ENCODE data around the gene IL17RA.
A peak's percentile ranks its signal among the peaks of the same experiment; 100 is the strongest.

The IL17RA gene

DNA sequence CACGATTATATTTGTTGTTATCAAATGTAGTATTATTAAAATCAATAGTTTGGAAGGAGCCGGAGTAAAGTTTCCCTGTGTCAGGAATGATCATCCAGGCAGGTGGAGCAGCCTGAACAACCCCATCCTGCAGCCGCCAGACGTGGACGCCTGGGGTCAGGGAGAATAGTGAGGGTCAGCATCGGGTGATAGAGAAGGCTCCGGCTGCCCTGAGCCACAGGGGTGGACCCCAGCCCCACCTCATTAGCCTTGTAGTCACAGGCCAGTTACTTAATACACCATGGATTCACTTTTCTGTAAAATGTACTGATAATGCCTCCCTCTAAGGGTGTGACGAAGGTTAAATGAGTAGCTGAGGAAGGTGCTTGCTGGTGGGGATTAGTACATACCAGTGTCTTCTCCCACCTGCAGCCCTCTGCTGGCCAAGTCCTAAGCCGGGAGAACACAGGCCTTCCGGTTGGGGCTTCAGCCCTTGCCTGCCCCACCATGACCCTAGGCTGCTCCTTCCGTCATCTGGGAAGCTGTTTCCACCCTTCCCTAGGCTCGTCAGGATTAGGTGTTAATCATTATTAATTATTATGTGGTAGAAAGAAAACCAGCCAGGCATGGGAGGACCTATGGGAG, 21.5 kb downstream of the IL17RA start:
- no peak for DNase-seq

- peak; percentile 26 to 36 for DNase-seq
Observed at GRCh38 chr22:17106785-17107546, 22.2 kb downstream of the IL17RA start.

DNA sequence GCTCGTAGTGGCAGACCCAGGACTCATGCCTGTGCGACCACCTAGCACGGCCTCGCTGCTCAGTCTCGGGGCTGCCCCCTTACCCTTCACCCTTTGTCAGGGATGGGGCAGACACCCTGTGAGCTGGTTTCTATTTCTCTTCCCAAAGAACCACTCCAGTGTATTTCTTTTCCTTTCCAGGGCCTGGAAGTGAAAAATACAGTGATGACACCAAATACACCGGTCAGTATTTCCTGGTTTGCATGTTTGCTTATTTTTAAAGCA, 22.7 kb downstream of the IL17RA start:
- DNase-seq, result no peak

- DNase-seq, result no peak
Observed at GRCh38 chr22:17108256-17109112, 23.7 kb downstream of the IL17RA start.

DNA sequence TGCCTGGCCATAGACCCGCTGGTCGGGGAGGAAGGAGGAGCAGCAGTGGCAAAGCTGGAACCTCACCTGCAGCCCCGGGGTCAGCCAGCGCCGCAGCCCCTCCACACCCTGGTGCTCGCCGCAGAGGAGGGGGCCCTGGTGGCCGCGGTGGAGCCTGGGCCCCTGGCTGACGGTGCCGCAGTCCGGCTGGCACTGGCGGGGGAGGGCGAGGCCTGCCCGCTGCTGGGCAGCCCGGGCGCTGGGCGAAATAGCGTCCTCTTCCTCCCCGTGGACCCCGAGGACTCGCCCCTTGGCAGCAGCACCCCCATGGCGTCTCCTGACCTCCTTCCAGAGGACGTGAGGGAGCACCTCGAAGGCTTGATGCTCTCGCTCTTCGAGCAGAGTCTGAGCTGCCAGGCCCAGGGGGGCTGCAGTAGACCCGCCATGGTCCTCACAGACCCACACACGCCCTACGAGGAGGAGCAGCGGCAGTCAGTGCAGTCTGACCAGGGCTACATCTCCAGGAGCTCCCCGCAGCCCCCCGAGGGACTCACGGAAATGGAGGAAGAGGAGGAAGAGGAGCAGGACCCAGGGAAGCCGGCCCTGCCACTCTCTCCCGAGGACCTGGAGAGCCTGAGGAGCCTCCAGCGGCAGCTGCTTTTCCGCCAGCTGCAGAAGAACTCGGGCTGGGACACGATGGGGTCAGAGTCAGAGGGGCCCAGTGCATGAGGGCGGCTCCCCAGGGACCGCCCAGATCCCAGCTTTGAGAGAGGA, 24.5 kb downstream of the IL17RA start:
- DNase-seq, result no peak

DNA sequence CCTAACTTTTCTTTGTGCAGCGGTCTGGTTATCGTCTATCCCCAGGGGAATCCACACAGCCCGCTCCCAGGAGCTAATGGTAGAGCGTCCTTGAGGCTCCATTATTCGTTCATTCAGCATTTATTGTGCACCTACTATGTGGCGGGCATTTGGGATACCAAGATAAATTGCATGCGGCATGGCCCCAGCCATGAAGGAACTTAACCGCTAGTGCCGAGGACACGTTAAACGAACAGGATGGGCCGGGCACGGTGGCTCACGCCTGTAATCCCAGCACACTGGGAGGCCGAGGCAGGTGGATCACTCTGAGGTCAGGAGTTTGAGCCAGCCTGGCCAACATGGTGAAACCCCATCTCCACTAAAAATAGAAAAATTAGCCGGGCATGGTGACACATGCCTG, 25.2 kb downstream of the IL17RA start:
- no peak for DNase-seq

GRCh38 chr22:17110791-17111550, 26.2 kb downstream of the IL17RA start:
- DNase-seq, result no peak

GRCh38 chr22:17112491-17113042, 27.8 kb downstream of the IL17RA start:
- no peak for DNase-seq

DNA sequence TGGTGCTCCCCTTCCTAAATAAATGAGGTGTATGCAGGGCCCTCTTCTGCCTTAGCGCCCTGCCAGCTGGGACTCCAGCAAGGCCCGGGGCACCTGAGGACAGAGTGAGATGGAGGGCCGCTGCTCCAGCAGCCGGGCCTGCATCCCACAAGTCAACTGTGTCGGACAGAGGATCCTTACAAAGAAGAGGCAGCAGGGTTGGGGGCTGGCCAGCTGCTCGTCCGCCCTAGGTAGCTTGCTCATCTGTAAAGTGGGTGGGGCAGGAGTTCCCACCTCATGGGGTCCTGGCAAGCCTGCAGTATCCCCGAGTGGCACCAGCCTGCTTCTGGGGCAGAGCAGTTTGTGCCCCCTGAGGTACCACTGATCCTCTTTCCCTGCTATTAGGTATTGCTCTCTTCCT, 28.8 kb downstream of the IL17RA start:
- no peak for DNase-seq

DNA sequence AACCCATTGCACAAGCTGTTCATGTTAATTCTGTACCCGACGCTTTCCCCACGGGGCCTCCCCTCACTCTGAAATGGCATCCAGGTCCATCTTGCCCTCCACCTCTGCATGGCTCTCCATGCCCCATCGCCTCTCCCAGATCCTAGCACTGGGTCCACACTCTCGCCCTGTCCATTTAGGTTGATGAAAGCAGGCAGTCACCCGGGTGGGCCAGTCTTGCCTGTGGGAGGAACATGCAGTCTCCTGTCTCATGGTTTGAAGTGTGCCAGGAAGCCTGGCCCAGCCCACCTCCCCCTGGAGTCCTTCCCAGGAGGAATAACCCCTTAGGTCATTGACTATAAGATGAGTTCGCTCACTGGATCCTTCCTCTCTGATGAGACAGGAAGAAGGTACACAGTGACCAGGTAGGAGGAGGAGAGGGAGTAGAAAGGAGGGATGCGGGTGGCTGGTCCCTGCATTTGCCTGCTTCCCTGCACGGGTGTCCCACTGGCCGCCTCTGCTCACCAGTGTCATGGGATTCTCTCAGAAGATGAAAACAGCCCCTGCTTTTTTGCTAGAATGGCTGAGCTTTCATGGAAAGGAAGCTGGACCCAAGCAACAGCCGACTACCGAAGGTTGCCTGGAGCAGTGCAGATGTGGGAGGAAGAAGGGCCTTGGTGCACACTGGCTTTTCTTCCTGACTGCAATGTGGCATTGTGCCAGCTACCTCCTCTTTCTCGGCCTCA, 29.5 kb downstream of the IL17RA start:
- no peak for DNase-seq

DNA sequence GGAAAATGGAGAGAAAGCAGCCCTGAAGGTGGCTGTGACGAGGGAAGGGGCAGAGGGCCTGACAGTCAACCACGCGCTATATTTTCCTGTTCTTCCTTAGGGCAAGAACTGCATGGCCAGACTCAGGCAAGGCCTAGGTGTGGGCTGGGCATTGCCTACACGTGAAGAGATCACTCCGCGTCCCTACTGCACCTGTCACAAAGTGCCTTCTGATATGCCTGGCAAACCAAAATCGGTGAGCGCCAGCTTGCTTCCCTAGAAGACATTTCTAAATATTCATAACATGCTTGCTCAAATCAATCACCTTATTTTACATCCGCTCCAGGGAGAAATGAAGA, 30.1 kb downstream of the IL17RA start:
- DNase-seq, result no peak

- no peak for DNase-seq
Observed at GRCh38 chr22:17115236-17115635, 30.4 kb downstream of the IL17RA start.

DNA sequence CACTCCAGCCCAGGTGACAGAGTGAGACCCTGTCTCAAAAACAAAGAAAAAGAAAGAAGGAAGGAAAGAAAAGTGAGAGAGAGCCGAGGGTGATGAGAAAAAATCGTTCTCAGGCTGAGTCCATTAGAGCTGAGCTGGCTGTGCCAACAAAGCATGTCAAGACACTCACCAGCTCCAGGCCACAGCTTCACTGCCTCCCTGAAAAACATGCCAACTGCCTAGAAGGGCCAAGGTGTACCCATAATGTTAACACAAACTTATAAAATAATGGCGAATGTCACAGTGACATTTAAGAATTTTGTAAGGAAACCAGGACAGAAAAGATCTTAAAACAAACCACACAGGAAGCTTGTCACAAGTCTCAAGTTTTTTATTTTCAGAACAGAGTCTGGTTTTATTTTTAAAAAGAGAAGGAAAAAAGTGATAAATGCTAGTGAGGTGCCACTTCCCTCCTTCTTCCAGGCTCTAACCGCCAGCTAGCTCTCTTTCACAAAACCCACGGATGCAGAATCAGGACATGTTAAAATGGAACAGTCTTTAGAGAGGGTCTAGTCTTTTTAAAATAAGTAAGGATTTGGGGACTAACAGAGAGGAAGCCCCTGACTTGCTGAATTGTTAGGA, 31.3 kb downstream of the IL17RA start:
- DNase-seq, result no peak

- DNase-seq, result no peak
Observed at GRCh38 chr22:17116572-17117330, 32.0 kb downstream of the IL17RA start.

DNA sequence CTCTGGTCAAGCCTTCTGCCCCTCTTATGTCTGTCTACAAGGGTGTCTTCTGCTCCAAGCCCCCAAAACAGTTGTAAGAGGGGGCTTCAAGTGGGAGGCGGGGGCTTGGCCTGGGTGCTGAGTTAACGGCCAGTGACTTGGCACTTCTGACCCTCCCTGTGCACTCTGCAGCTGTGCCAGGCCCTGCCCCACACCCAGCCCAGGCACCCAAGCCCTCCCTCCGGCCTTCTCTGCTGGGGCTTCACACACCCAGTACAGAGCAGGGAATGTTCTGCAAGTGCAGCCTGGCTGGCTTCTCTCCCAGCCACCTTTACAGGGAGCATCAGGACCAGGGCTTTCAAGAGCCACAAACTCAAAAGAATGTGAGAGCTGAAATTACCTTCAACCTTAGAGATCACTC, 32.6 kb downstream of the IL17RA start:
- no peak for DNase-seq

- peak in 1 of 2 donors; percentile 17 for DNase-seq
Observed at GRCh38 chr22:17117890-17118289, 33.1 kb downstream of the IL17RA start.

DNA sequence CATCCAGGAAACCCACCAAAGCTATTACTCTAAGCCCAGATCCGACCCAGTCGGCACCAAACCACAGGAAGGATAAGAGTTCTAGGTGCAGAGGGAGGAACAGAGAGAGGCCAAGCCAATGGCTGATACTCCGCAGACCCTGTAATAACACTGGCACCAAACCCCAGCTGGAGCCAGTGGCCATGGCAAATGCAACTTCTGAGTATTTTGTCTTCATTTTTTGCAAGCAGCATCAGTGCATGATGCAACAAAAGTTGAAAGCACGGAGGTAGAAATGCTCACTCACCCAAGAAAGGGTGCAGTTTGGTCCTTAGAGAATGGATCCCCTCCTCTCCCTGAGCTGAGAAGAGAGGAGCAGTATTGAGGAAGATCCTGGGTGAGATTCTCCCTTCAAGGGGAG, 33.5 kb downstream of the IL17RA start:
- DNase-seq, result no peak

- peak in 1 of 2 donors; percentile 14 for DNase-seq
Observed at GRCh38 chr22:17119481-17120202, 34.8 kb downstream of the IL17RA start.

- peak; percentile 47 to 68 for DNase-seq
Observed at GRCh38 chr22:17120281-17120680, 35.5 kb downstream of the IL17RA start.
